Measurements from ENCODE around the gene FGFR3. TPM values are rescaled to one million over a fixed set of nuclear protein-coding genes. Genes with fewer than 3 reads are reported as not detected.

Gene FGFR3
- total RNA-seq, 4 donors from 2014 or later, result 0.78 to 5.1 (median 1.6) TPM

DNA sequence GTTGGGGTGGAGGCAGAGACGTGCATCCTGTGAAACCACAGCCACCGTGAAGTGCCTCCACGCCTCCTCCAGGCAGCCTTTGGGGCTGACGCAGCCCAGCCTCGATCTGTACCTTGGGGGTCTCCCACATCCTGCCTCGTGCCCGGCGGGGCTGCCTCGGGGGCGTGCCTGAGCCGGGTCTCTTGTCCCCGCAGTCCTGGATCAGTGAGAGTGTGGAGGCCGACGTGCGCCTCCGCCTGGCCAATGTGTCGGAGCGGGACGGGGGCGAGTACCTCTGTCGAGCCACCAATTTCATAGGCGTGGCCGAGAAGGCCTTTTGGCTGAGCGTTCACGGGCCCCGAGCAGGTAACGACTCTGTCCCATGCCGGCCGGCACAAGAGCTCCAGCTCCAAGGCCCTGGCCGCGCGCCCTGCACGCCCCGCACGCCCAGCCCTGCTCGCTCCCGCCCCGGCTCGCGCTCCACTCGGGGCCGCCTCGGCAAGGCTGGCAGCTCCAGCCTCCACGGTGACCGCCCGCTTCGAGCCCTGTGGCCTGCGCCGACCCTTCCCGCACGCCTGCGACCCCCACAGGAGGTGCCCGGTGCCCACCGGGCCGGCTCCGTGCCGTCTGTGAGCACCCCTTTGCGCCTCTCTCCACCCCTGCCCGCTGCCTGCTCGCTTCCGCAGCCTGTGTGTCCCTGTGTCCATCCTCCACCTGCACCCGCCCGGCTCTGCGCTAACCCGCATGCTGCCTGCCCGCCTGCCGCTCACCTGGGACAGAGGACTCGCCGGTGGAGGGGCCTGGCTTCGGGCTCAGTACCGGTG lies 9.8 kb downstream of the FGFR3 start:
- Histone ChIP-seq H3K27me3 (no peaks in the 10 kb centered on the region), H3K4me1 (no peaks in the 10 kb centered on the region), H3K9me3 (no peaks in the 10 kb centered on the region), H3K36me3 (no peaks in the 10 kb centered on the region), H3K27ac (no peak overlapping the region), H3K4me3 (replicated peaks in 1 of 3) (no peak overlapping the region)
- DNase-seq, result no peak
- no peak for TF ChIP-seq POLR2A (IDR thresholded peaks at IDR 0.05)
- TF ChIP-seq, protein P1, sequence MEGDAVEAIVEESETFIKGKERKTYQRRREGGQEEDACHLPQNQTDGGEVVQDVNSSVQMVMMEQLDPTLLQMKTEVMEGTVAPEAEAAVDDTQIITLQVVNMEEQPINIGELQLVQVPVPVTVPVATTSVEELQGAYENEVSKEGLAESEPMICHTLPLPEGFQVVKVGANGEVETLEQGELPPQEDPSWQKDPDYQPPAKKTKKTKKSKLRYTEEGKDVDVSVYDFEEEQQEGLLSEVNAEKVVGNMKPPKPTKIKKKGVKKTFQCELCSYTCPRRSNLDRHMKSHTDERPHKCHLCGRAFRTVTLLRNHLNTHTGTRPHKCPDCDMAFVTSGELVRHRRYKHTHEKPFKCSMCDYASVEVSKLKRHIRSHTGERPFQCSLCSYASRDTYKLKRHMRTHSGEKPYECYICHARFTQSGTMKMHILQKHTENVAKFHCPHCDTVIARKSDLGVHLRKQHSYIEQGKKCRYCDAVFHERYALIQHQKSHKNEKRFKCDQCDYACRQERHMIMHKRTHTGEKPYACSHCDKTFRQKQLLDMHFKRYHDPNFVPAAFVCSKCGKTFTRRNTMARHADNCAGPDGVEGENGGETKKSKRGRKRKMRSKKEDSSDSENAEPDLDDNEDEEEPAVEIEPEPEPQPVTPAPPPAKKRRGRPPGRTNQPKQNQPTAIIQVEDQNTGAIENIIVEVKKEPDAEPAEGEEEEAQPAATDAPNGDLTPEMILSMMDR (IDR thresholded peaks at IDR 0.05), result no peak
- 92 to 93% methylated on average over 64 of the region's 71 CpGs for WGBS, 2 donors
- intact Hi-C loops (cut with DNase I), result no loop called here

DNA sequence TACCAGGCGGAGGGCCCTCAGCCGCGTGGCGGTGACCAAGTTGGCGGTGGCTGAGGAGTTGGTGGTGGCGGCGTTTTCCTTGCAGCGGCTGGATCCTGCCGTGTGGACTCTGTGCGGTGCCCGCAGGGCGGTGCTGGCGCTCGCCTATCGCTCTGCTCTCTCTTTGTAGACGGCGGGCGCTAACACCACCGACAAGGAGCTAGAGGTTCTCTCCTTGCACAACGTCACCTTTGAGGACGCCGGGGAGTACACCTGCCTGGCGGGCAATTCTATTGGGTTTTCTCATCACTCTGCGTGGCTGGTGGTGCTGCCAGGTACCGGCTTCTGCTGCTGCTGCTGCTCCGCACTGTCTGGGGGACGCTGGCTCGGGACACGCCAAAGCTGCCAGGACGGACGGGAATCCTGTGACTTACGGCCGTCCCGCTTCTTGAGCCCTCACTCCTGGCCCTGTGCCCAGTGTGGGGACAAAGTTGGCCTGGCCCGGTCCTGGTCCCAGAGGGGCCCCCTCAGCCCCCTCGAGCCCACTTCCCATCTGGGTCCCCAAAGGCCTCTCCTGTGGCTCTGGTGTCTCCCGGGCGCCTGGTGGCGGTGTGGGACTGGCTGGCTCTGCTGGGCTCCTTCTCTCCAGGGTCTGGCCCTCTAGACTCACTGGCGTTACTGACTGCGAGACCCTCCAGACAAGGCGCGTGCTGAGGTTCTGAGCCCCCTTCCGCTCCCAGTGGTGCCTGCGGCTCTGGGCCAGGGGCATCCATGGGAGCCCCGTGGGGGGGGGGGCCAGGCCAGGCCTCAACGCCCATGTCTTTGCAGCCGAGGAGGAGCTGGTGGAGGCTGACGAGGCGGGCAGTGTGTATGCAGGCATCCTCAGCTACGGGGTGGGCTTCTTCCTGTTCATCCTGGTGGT lies 10.7 kb downstream of the FGFR3 start:
- no peak for DNase-seq
- WGBS, 2 donors, result 93 to 96% methylated on average over 29 to 31 of the region's 51 CpGs

DNA sequence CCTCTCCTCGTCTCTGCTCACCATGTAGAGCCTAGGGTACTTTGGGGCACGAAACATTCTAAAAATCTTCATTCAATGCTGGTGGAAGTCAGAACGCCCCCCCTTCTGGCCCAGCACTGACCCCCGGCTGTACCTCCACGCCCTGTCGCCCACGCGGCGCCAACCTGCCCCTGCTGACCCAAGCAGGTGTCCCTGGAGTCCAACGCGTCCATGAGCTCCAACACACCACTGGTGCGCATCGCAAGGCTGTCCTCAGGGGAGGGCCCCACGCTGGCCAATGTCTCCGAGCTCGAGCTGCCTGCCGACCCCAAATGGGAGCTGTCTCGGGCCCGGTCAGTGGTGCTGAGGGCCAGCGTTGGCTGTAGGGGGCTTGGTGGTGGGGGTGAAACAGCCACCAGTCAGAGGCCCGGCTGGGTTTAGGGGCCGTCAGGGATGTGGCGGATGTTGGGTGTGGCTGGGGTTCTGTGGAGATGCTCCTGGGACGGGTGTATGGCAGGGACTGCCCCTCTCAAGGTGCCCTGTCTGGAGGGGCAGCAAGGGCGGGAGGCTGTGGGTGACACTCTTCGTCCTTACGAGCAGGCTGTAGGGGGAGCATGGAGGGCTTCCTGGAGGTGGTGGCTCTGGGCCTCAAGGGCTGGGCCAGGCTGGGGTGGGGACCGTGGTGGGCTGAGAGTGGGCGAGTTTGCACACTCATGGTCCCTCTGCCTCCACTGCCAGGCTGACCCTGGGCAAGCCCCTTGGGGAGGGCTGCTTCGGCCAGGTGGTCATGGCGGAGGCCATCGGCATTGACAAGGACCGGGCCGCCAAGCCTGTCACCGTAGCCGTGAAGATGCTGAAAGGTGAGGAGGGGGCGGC lies 11.8 kb downstream of the FGFR3 start:
- intact Hi-C loops (cut with DNase I), result loop anchor here (5.0 kb wide), 1 partner anchor 58 kb away; no protein-coding TSS in a partner anchor
- no peaks in the 10 kb centered on the region for H3K9me3 ChIP-seq
- no peak overlapping the region for H3K27ac ChIP-seq
- no peaks in the 10 kb centered on the region for H3K4me1 ChIP-seq
- no peaks in the 10 kb centered on the region for H3K36me3 ChIP-seq
- 89 to 94% methylated on average over 18 to 35 of the region's 37 CpGs for WGBS, 2 donors
- TF ChIP-seq, protein P1 (IDR thresholded peaks at IDR 0.05), result no peak
- TF ChIP-seq POLR2A (IDR thresholded peaks at IDR 0.05), result no peak
- no peaks in the 10 kb centered on the region for H3K27me3 ChIP-seq
- no peak overlapping the region for H3K4me3 ChIP-seq (replicated peaks in 1 of 3)
- DNase-seq, result no peak

More for the DNA sequence above, 10.7 kb downstream of the FGFR3 start:
- H3K4me1 ChIP-seq, result no peaks in the 10 kb centered on the region
- H3K36me3 ChIP-seq, result no peaks in the 10 kb centered on the region
- no peak overlapping the region for H3K27ac ChIP-seq
- intact Hi-C loops (cut with DNase I), result no loop called here
- no peak overlapping the region for H3K4me3 ChIP-seq (replicated peaks in 1 of 3)
- TF ChIP-seq, protein P1 (IDR thresholded peaks at IDR 0.05), result no peak
- no peak for TF ChIP-seq POLR2A (IDR thresholded peaks at IDR 0.05)
- no peaks in the 10 kb centered on the region for H3K27me3 ChIP-seq
- H3K9me3 ChIP-seq, result no peaks in the 10 kb centered on the region

DNA sequence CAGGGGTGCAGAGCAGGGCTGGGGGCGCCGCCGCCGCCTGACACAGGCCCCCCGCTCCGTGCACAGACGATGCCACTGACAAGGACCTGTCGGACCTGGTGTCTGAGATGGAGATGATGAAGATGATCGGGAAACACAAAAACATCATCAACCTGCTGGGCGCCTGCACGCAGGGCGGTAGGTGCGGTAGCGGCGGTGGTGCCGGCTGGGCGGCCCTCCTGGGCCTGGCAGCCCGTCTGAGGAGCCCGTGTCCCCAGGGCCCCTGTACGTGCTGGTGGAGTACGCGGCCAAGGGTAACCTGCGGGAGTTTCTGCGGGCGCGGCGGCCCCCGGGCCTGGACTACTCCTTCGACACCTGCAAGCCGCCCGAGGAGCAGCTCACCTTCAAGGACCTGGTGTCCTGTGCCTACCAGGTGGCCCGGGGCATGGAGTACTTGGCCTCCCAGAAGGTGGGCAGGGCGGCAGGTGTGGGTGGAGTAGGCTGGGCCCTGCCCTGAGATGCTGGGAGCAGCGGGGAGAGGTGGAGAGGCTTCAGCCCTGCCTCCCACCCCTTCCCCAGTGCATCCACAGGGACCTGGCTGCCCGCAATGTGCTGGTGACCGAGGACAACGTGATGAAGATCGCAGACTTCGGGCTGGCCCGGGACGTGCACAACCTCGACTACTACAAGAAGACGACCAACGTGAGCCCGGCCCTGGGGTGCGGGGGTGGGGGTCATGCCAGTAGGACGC lies 12.6 kb downstream of the FGFR3 start:
- no peak for DNase-seq
- 93 to 95% methylated on average over 29 to 32 of the region's 47 CpGs for WGBS, 2 donors

More for the DNA sequence above, 12.6 kb downstream of the FGFR3 start:
- Histone ChIP-seq H3K4me1 (no peaks in the 10 kb centered on the region), H3K36me3 (no peaks in the 10 kb centered on the region), H3K27me3 (no peaks in the 10 kb centered on the region), H3K27ac (no peak overlapping the region), H3K4me3 (replicated peaks in 1 of 3) (no peak overlapping the region), H3K9me3 (no peaks in the 10 kb centered on the region)
- no peak for TF ChIP-seq POLR2A (IDR thresholded peaks at IDR 0.05)
- TF ChIP-seq, protein P1 (IDR thresholded peaks at IDR 0.05), result no peak
- intact Hi-C loops (cut with DNase I), result loop anchor here (5.0 kb wide), 1 partner anchor 58 kb away; no protein-coding TSS in a partner anchor

Data from thyroid gland (tissue), 4 donors.